K562 treated with DMSO at 1 percent for 48 hours (cell line): ENCODE measurements around the gene RND1. TPM values are rescaled to one million over a fixed set of nuclear protein-coding genes. Genes with fewer than 3 reads are reported as not detected.

ENCODE experiments used
- total RNA-seq: library from RNA; unstranded; fragments of 300-600 nt; gene quantifications from 2 replicates; pipeline ENCODE4 v1.2.3, GENCODE V29; 2022; ENCODE audit warnings: low replicate concordance; ENCODE audit errors: extremely low read depth

Gene RND1
- not detected in 2 replicates for total RNA-seq

GRCh38 chr12:48865281-48866051, at the start of gene RND1:
Gene RND1 (minus strand): TSS chr12:48865870. CDS start chr12:48865767, 103 bp downstream.

GRCh38 chr12:48851883-48852733, 13.6 kb downstream of the RND1 start, which contains the start of gene DDX23:
Gene DDX23 (minus strand): TSS chr12:48852163. CDS start chr12:48845782, 6,381 bp downstream.

GRCh38 chr12:48817873-48818830, 47.5 kb downstream of the RND1 start, which contains the start of gene CACNB3:
Gene CACNB3 (plus strand): TSS chr12:48818496. CDS start chr12:48818930, 434 bp downstream.

Other genes with a start within 250 kb of the RND1 start
- not detected in 2 replicates for gene KANSL2, start 183.6 kb downstream of the RND1 start, total RNA-seq
- not detected in 2 replicates for gene CCNT1, start 149.2 kb downstream of the RND1 start, total RNA-seq
- gene ADCY6, start 76.8 kb downstream of the RND1 start, total RNA-seq = not detected in 2 replicates
- not detected in 2 replicates for gene CACNB3, start 47.4 kb downstream of the RND1 start, total RNA-seq
- not detected in 2 replicates for gene DDX23, start 13.7 kb downstream of the RND1 start, total RNA-seq
- gene FKBP11, start 59.6 kb upstream of the RND1 start, total RNA-seq = not detected in 2 replicates
- 226 TPM in 1 of 2 replicates, not detected in the other for gene ARF3, start 91.6 kb upstream of the RND1 start, total RNA-seq
- gene WNT10B, start 105.9 kb upstream of the RND1 start, total RNA-seq = not detected in 2 replicates
- not detected in 2 replicates for gene WNT1, start 112.5 kb upstream of the RND1 start, total RNA-seq
- not detected in 2 replicates for gene DDN, start 133.5 kb upstream of the RND1 start, total RNA-seq
- gene PRKAG1, start 152.9 kb upstream of the RND1 start, total RNA-seq = not detected in 2 replicates
- not detected in 2 replicates for gene KMT2D, start 194.9 kb upstream of the RND1 start, total RNA-seq
- gene RHEBL1, start 204.1 kb upstream of the RND1 start, total RNA-seq = not detected in 2 replicates
- not detected in 2 replicates for gene DHH, start 228.9 kb upstream of the RND1 start, total RNA-seq
- not detected in 2 replicates for gene LMBR1L, start 245.0 kb upstream of the RND1 start, total RNA-seq